ENCODE data around the gene ANKRD16.
"Not testable (repeated sequence)": the region's sequence is repeated elsewhere in the genome, so short reads cannot be mapped to it uniquely, and the experiment has no call there.

DNA sequence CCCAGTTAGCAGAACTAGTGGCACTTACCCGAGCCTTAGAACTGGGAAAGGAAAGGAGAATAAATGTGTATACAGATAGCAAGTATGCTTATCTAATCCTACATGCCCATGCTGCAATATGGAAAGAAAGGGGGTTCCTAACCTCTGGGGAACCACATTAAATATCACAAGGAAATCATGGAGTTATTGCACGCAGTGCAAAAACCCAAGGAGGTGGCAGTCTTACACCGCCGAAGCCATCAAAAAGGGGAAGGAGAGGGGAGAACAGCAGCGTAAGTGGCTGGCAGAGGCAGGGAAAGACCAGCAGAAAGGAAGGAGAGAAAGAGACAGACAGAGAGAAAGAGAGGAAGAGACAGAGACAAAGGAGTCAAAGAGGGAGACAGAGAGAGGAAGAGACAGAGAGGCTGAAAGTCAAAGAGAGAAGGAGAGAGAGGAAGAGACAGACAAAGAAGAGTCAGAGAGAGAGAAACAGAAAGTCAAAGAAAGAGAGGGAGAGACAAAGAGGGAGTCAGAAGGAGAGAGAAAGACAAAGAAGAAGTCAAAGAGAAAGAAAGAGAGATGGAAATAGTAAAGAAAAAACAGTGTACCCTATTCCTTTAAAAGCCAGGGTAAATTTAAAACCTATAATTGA is 23.1 kb downstream of the ANKRD16 start:
- not testable (repeated sequence) for TF ChIP-seq EP300 (IDR thresholded peaks at IDR 0.05; ENCODE audit: low read depth); CTCF (IDR thresholded peaks at IDR 0.05)
